Measurements from ENCODE around the gene HSPA1L.

HSPA1L gene

GRCh38 chr6:31834367-31835250, 19.5 kb upstream of the HSPA1L start:
- no peak for TF ChIP-seq ZFX (IDR thresholded peaks at IDR 0.05; ENCODE audit: borderline replicate concordance)
- no peak for TF ChIP-seq CTCF (IDR thresholded peaks at IDR 0.05)
- peak overlapping the region; percentile 95 for H3K27ac ChIP-seq

- TF ChIP-seq CTCF (IDR thresholded peaks at IDR 0.05) = no peak
- no peak for TF ChIP-seq ZFX (IDR thresholded peaks at IDR 0.05; ENCODE audit: borderline replicate concordance)
- H3K27ac ChIP-seq = peak overlapping the region; percentile 18
These were observed 16.5 kb upstream of the HSPA1L start for GRCh38 chr6:31831350-31832215.

- TF ChIP-seq CTCF (IDR thresholded peaks at IDR 0.05) = no peak
- TF ChIP-seq ZFX (IDR thresholded peaks at IDR 0.05; ENCODE audit: borderline replicate concordance) = no peak
- H3K27ac ChIP-seq = peak overlapping the region; percentile 18
These were observed 15.8 kb upstream of the HSPA1L start for GRCh38 chr6:31830886-31831335.

- peak overlapping the region; percentile 53 for H3K27ac ChIP-seq
- TF ChIP-seq ZFX (IDR thresholded peaks at IDR 0.05; ENCODE audit: borderline replicate concordance) (no peak), CTCF (IDR thresholded peaks at IDR 0.05) (peak; percentile 63)
These were observed 14.7 kb upstream of the HSPA1L start for GRCh38 chr6:31829633-31830283.

GRCh38 chr6:31827286-31828079, 12.4 kb upstream of the HSPA1L start, which contains the start of gene HSPA1B:
TSS of gene HSPA1B (plus strand) at chr6:31827738. CDS start at chr6:31827951, 213 bp downstream.
- no peak for TF ChIP-seq CTCF (IDR thresholded peaks at IDR 0.05)
- no peak for TF ChIP-seq ZFX (IDR thresholded peaks at IDR 0.05; ENCODE audit: borderline replicate concordance)
- H3K27ac ChIP-seq = peak within 1 kb of the TSS; percentile 99

- TF ChIP-seq ZFX (IDR thresholded peaks at IDR 0.05; ENCODE audit: borderline replicate concordance) = no peak
- no peak for TF ChIP-seq CTCF (IDR thresholded peaks at IDR 0.05)
- peak overlapping the region; percentile 99 for H3K27ac ChIP-seq
These were observed 11.8 kb upstream of the HSPA1L start for GRCh38 chr6:31826793-31827285.

All from 22Rv1 (cell line).